Stimulated activated CD4-positive, alpha-beta T cell treated with anti-CD3 and anti-CD28 coated beads, Interleukin-2, amount 100 ng/mL, for 4 hours (primary cell): Measurements from ENCODE around the gene HS3ST1.

Source experiments
- DNase-seq: peaks from one replicate; pipeline ENCODE4 v3.0.0-alpha.2; 2020; ENCODE audit warnings: low read depth

The HS3ST1 gene

GRCh38 chr4:11428231-11428898 lies at the start of gene HS3ST1:
TSS of gene HS3ST1 (minus strand) at chr4:11428894. CDS start at chr4:11400005, 28,889 bp downstream.
- no peak for DNase-seq

- no peak for DNase-seq
Observed at GRCh38 chr4:11475871-11476270, 47.2 kb upstream of the HS3ST1 start.

GRCh38 chr4:11474146-11474545 lies 45.5 kb upstream of the HS3ST1 start:
- DNase-seq = no peak

GRCh38 chr4:11472535-11472934 lies 43.8 kb upstream of the HS3ST1 start:
- no peak for DNase-seq

DNA sequence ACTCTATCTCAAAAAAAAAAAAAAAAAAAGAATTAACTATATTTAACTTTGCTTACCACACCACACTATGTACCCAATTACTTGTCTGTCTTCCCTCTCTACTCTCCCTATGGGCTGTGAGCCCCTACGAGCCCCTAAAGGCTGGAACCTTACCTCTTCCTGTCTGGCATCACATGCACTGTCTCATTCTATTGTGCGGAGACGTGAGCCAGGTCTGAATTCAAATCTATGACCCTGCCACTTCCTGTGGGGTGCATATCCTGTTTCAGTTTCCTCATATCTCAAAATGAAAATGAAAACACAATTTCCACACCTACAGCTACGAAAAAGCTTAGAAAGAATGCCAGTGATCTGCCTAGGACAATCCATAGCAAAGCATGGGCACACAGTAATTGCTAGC lies 42.9 kb upstream of the HS3ST1 start:
- DNase-seq = peak; percentile 50

GRCh38 chr4:11471046-11471441 lies 42.4 kb upstream of the HS3ST1 start:
- no peak for DNase-seq

- peak; percentile 34 for DNase-seq
Observed at GRCh38 chr4:11470438-11471045, 41.8 kb upstream of the HS3ST1 start.

GRCh38 chr4:11469650-11470437 lies 41.1 kb upstream of the HS3ST1 start:
- no peak for DNase-seq

DNA sequence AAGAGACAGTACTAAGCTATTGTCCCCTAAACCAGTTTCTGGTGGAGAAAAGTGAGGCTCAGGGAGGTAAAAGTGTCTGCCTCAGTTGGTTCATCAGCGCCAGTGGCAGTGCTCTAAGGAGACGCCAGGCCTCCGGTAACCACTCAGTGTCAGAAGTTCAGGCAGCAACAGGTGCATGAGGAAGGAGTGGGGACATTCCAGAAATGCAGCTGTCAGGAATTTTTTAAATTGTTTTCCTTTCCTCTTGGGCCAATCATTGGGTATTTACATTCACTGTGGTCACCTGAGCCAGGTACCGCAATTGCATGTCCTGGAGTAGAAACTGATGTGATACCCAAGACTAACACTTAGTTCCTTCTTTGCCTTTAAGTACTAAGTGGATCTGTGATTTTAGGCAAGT lies 40.2 kb upstream of the HS3ST1 start:
- no peak for DNase-seq

DNA sequence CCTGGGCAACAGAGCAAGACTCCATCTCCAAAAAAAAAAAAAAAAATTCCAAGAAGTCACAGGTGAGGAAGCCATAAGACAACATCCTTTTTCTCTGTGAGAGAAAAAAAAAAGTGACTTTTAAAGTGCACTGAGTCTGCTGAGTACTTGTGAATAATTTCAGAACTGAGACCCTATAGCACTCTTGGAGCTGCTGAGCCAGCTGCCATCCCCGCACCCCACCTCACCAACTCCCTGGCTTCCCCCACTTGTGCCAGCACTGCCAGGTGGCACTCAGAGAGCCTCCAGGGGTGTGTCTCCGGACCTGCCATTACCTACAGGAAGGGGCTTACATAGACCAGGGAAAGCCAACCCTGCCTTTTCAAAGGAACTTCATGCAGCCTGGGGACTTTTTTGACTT lies 39.2 kb upstream of the HS3ST1 start:
- DNase-seq = no peak

DNA sequence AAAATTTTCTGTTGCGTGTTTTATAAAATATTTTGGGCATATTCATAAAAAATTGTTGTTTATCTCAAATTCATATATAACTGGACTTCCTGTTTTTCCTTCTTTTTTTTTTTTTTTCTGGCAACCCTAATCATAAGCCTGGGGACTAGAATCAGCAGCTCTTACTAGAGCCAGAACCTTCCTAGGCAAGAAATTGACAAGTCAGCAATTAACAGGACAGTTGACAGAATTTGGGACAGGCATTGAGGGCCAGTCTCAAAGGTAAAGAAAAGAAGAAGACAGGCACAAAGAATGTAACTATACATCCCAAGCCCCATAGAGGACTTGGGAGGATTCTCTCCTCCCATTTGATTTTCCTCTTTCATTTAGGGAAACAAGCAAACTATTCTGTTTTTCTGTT lies 35.0 kb upstream of the HS3ST1 start:
- no peak for DNase-seq

DNA sequence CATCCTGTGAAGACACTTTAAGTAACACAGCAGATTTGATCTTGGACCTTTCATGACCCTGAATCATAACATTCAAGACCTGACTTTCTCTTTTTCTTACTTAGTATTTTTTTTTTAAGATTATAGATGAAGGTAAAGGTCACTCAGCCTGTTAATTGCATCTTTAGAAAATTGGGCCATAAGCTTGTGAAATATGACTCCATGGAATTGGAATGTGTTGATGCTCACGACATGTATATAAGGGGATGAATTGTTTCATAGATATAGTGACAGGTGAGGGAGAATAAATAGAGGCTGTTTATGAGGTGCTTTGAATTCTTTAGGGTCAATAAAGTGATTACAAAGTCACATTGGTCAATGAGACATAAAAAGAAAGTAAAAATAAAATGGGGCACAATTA lies 27.7 kb upstream of the HS3ST1 start:
- DNase-seq = no peak

- DNase-seq = no peak
Observed at GRCh38 chr4:11455201-11455835, 26.6 kb upstream of the HS3ST1 start.

- no peak for DNase-seq
Observed at GRCh38 chr4:11451716-11452115, 23.0 kb upstream of the HS3ST1 start.

GRCh38 chr4:11446155-11446811 lies 17.6 kb upstream of the HS3ST1 start:
- DNase-seq = no peak

- DNase-seq = no peak
Observed at GRCh38 chr4:11441194-11441556, 12.5 kb upstream of the HS3ST1 start.

GRCh38 chr4:11440481-11441193 lies 11.9 kb upstream of the HS3ST1 start:
- no peak for DNase-seq

GRCh38 chr4:11439836-11440235 lies 11.1 kb upstream of the HS3ST1 start:
- DNase-seq = no peak

DNA sequence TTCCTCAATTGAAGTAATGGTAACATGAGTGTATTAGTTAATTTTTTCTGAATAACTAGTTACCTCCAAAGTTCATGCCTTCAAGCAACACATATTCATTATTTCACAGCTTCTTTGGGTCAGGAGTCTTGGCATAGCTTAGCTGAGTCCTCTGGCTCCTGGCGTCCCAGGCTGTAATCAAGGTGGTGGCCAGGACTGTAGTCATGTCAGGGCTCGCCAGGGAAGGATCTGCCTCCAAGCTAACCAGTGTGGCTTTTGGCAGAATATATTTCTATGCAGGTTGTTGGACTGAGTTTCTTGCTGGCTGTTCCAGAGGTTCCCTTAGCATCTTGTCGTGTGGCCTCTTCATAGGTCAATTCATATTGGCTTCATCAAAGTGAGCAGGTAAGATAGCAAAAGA lies 10.0 kb upstream of the HS3ST1 start:
- no peak for DNase-seq

DNA sequence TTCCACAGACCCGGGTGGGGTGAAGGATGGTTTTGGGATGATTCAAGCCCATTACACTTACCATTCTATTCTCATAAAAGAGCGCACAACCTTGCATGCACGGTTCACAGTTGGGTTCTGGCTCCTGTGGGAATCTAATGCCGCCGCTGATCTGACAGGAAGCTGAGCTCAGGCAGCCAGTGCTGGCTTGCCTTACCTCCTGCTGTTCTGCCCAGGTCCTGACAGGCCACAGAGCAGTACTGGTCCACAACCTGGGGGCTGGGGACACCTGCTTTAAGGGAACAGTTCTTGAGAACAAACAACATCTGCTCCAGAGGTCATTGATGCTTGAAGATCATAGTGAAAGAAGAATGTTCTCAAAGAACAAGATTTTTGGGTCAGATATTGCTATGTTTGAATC lies 8.0 kb upstream of the HS3ST1 start:
- no peak for DNase-seq

DNA sequence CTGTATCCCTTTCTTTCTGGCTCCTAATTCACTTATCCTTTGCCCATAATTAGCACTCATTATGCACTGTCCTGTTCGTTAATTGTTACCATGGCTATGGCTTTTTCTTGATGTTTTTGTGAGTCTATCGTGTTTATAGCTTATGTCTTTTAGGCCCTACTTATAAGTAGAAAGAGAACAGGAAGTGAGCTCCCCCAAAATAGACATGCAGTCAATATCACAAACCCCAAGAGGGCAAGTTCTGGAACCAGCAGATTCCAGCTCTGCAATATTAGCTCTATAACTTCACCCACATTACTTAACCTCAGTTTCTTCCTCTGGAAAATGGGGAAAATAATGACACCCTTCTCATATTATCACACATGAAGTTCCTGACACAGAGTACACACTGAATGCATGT lies 7.4 kb upstream of the HS3ST1 start:
- no peak for DNase-seq

GRCh38 chr4:11435557-11435956 lies 6.9 kb upstream of the HS3ST1 start:
- DNase-seq = no peak
